Spleen (tissue), 11 donors: ENCODE measurements around the gene SORCS3. TPM values are rescaled to one million over a fixed set of nuclear protein-coding genes. Genes with fewer than 3 reads are reported as not detected.

ENCODE experiments used
- DNase-seq: peaks from one replicate; pipeline ENCODE4 v3.0.0-alpha.2; 2020
- H3K27ac ChIP-seq, 8 donors: fragments of 200-600 bp; sonication (generic) in 7 of 8; 1 replicate in 4 of 8; 2 replicates in 4 of 8; pipeline versions ENCODE4 v1.5.0 to v1.8.0; 2016 to 2021; ENCODE audit warnings: inconsistent platforms in 4 of 8, mild to moderate bottlenecking in 4 of 8, moderate library complexity in 1 of 8
- H3K27me3 ChIP-seq, 7 donors: fragments of 200-600 bp; sonication (generic) in 6 of 7; replicated peaks in 1 of 7; 1 replicate in 4 of 7; 2 replicates in 3 of 7; pipeline versions ENCODE4 v1.5.0 to v1.8.0; 2016 to 2021; ENCODE audit warnings: inconsistent platforms in 3 of 7, mild to moderate bottlenecking in 1 of 7
- H3K36me3 ChIP-seq, 6 donors: fragments of 200-600 bp; sonication (generic) in 5 of 6; 1 replicate in 4 of 6; 2 replicates in 2 of 6; pipeline versions ENCODE4 v1.5.0 to v1.8.0; 2016 to 2021; ENCODE audit warnings: inconsistent platforms in 2 of 6
- H3K4me1 ChIP-seq, 6 donors: fragments of 200-600 bp; sonication (generic) in 5 of 6; 1 replicate in 3 of 6; 2 replicates in 3 of 6; pipeline versions ENCODE4 v1.5.0 to v1.8.0; 2016 to 2021; ENCODE audit warnings: inconsistent platforms in 3 of 6
- H3K4me3 ChIP-seq, 8 donors: fragments of 200-600 bp; sonication (generic) in 7 of 8; 1 replicate in 4 of 8; 2 replicates in 4 of 8; pipeline versions ENCODE4 v1.5.0 to v1.8.0; 2016 to 2021; ENCODE audit warnings: inconsistent platforms in 4 of 8, mild to moderate bottlenecking in 4 of 8, moderate library complexity in 2 of 8
- H3K9me3 ChIP-seq, 8 donors: fragments of 200-600 bp; sonication (generic) in 7 of 8; 1 replicate in 4 of 8; 2 replicates in 4 of 8; pipeline versions ENCODE4 v1.5.0 to v1.8.0; 2016 to 2021; ENCODE audit warnings: inconsistent platforms in 4 of 8
- CTCF ChIP-seq, 11 experiments: fragments of 200-600 bp in 7 of 11; fragments of 450-650 bp in 4 of 11; sonication (generic) in 4 of 11; IDR thresholded peaks in 8 of 11; conservative IDR thresholded peaks in 3 of 11; 1 replicate in 7 of 11; 2 replicates in 4 of 11; pipeline versions ENCODE4 v1.4.0 to v1.8.0; 2016 to 2021; ENCODE audit warnings: antibody characterized with exemption in 11 of 11, inconsistent platforms in 4 of 11, mild to moderate bottlenecking in 1 of 11
- POLR2A ChIP-seq, 3 donors: fragments of 450-650 bp; IDR thresholded peaks; one replicate each; pipeline ENCODE4 v1.5.1; 2017; ENCODE audit warnings: antibody characterized with exemption in 3 of 3, mild to moderate bottlenecking in 1 of 3
- POLR2AphosphoS5 ChIP-seq, 3 donors: sonication (generic); formaldehyde crosslinking; IDR thresholded peaks; one replicate each; pipeline ENCODE4 v1.5.1; 2017; ENCODE audit warnings: antibody characterized with exemption in 3 of 3
- WGBS, 5 donors: extraction: QIAGEN DNeasy Blood & Tissue Kit in 3 of 5; methylation state at CpG; one replicate each; pipeline versions ENCODE4 v1.1.5 to v1.1.7; 2013 to 2018; 5-methylcytosine and 5-hydroxymethylcytosine counted together
- intact Hi-C: fragments of 100-400 bp; cut with DNase I; formaldehyde crosslinking; loops from one replicate; pipeline ENCODE4 v1.15.0; 2023; ENCODE audit warnings: low total_unique reads
- polyA plus RNA-seq, 3 donors: library from polyadenylated mRNA; stranded (reverse); fragments of 200-250 nt; gene quantifications; one replicate each; pipeline ENCODE4 v1.2.1, GENCODE V29; 2013
- total RNA-seq, 7 donors: library from RNA; depleted of rRNA in 3 of 7; stranded (reverse); fragments of >200 nt in 3 of 7; fragmentation: NEBNext Ultra II Directional in 4 of 7; extraction: Animal tissue kit (Norgen Biotek cat#: 25700) in 4 of 7; gene quantifications; one replicate each; pipeline versions ENCODE4 v1.1.0 to v1.2.1, GENCODE V29; 2016 to 2021
- donor health status: healthy with polysubstance abuse.
- donor health status: DM: no; HTN: no; CAD: no; lungs with moderate emphysema.
- donor health status: DM: no; HTN: no; CAD: no.
- donor health status: Bipolar disorder and iron deficiency.
- donor health status: healthy.
- donor health status: DM: no; HTN: no; CAD: no.
- donor health status: DM: yes; HTN: yes; CAD: no.

The SORCS3 gene
- total and polyA plus RNA-seq, 10 donors = 0.03 to 0.06 TPM; not detected in 8

GRCh38 chr10:104657036-104657435 lies 15.9 kb downstream of the SORCS3 start:
- Histone ChIP-seq H3K27ac (no peak overlapping the region), H3K36me3 (no peaks in the 10 kb centered on the region), H3K4me1 (no peaks in the 10 kb centered on the region), H3K27me3 (peaks cover 0 to 23% (median 0%) of the 10 kb centered on the region in 7 donors), H3K9me3 (no peaks in the 10 kb centered on the region), H3K4me3 (no peak overlapping the region)
- intact Hi-C loops = no loop called here
- no peak for TF ChIP-seq POLR2A (IDR thresholded peaks at IDR 0.05)
- TF ChIP-seq CTCF (IDR thresholded peaks at IDR 0.05 in 8 of 11, conservative IDR thresholded peaks at IDR 0.05 in 3 of 11) = no peak
- no peak for TF ChIP-seq POLR2AphosphoS5 (IDR thresholded peaks at IDR 0.05)
- DNase-seq = no peak
- WGBS, 5 donors = 66 to 83% (median 73%) methylated on average over 3 of the region's 3 CpGs

GRCh38 chr10:104657457-104657856 lies 16.4 kb downstream of the SORCS3 start:
- intact Hi-C loops = no loop called here

GRCh38 chr10:104658067-104658466 lies 17.0 kb downstream of the SORCS3 start:
- Histone ChIP-seq H3K4me1 (no peaks in the 10 kb centered on the region), H3K27ac (no peak overlapping the region), H3K9me3 (no peaks in the 10 kb centered on the region), H3K27me3 (peaks cover 0 to 25% (median 0%) of the 10 kb centered on the region in 7 donors), H3K4me3 (no peak overlapping the region), H3K36me3 (no peaks in the 10 kb centered on the region)
- TF ChIP-seq POLR2AphosphoS5 (IDR thresholded peaks at IDR 0.05) = no peak
- no peak for TF ChIP-seq CTCF (IDR thresholded peaks at IDR 0.05 in 8 of 11, conservative IDR thresholded peaks at IDR 0.05 in 3 of 11)
- TF ChIP-seq POLR2A (IDR thresholded peaks at IDR 0.05) = no peak
- DNase-seq = no peak
- intact Hi-C loops = no loop called here
- 80 to 93% (median 88%) methylated on average over 1 of the region's 1 CpG for WGBS, 5 donors

More at GRCh38 chr10:104657457-104657856, 16.4 kb downstream of the SORCS3 start:
- Histone ChIP-seq H3K27ac (no peak overlapping the region), H3K4me3 (no peak overlapping the region), H3K36me3 (no peaks in the 10 kb centered on the region), H3K27me3 (peaks cover 0 to 21% (median 0%) of the 10 kb centered on the region in 7 donors), H3K4me1 (no peaks in the 10 kb centered on the region), H3K9me3 (no peaks in the 10 kb centered on the region)
- TF ChIP-seq POLR2A (IDR thresholded peaks at IDR 0.05) = no peak
- TF ChIP-seq POLR2AphosphoS5 (IDR thresholded peaks at IDR 0.05) = no peak
- TF ChIP-seq CTCF (IDR thresholded peaks at IDR 0.05 in 8 of 11, conservative IDR thresholded peaks at IDR 0.05 in 3 of 11) = no peak
- DNase-seq = no peak
- WGBS, 5 donors = 64 to 72% (median 70%) methylated on average over 3 of the region's 3 CpGs

GRCh38 chr10:104659809-104660208 lies 18.7 kb downstream of the SORCS3 start:
- Histone ChIP-seq H3K27me3 (peaks cover 0 to 32% (median 0%) of the 10 kb centered on the region in 7 donors), H3K4me1 (no peaks in the 10 kb centered on the region), H3K36me3 (no peaks in the 10 kb centered on the region), H3K9me3 (no peaks in the 10 kb centered on the region), H3K4me3 (no peak overlapping the region), H3K27ac (no peak overlapping the region)
- 47 to 55% (median 52%) methylated on average over 4 of the region's 4 CpGs for WGBS, 5 donors
- TF ChIP-seq CTCF (IDR thresholded peaks at IDR 0.05 in 8 of 11, conservative IDR thresholded peaks at IDR 0.05 in 3 of 11) (no peak), POLR2AphosphoS5 (IDR thresholded peaks at IDR 0.05) (no peak), POLR2A (IDR thresholded peaks at IDR 0.05) (no peak)
- intact Hi-C loops = no loop called here
- no peak for DNase-seq
